ENCODE data around the gene ADPRHL1.
A peak's percentile ranks its signal among the peaks of the same experiment; 100 is the strongest.

ADPRHL1 gene

GRCh38 chr13:113408562-113408961, 44.7 kb downstream of the ADPRHL1 start:
- no peak overlapping the region for H3K4me2 ChIP-seq (ENCODE audit: low read length)
- H3K4me1 ChIP-seq (ENCODE audit: insufficient read depth, low read length, severe bottlenecking), result peaks cover 27% of the 10 kb centered on the region
- TF ChIP-seq CTCF (IDR thresholded peaks at IDR 0.05; ENCODE audit: low read length), result no peak
- no peak for TF ChIP-seq EZH2 (IDR thresholded peaks at IDR 0.05; ENCODE audit: borderline replicate concordance, low read length)
- no peak overlapping the region for H2AFZ ChIP-seq (ENCODE audit: low read length)
- no peaks in the 10 kb centered on the region for H4K20me1 ChIP-seq (ENCODE audit: insufficient read depth, low read length)
- peaks cover 6% of the 10 kb centered on the region; the same call in 1 of the 2 replicates for H3K27me3 ChIP-seq (ENCODE audit: insufficient read depth, low read length)
- H3K9me2 ChIP-seq (ENCODE audit: low read depth, low read length), result no peaks in the 10 kb centered on the region
- H3K36me3 ChIP-seq (ENCODE audit: insufficient read depth, low read length), result no peaks in the 10 kb centered on the region; the same call in 1 of the 2 replicates
- no peaks in the 10 kb centered on the region for H3K79me2 ChIP-seq (ENCODE audit: insufficient read depth, low read length)
- peaks cover 9% of the 10 kb centered on the region; the same call in 1 of the 2 replicates for H3K9me3 ChIP-seq (ENCODE audit: low read length)
- H3K9ac ChIP-seq (ENCODE audit: low read length), result no peak overlapping the region
- no peak overlapping the region for H3K4me3 ChIP-seq (ENCODE audit: low read depth, low read length, poor library complexity, severe bottlenecking)
- H3K27ac ChIP-seq (ENCODE audit: low read depth, low read length, poor library complexity, severe bottlenecking), result no peak overlapping the region
- H3F3A ChIP-seq (ENCODE audit: insufficient read depth, low read length), result no peaks in the 10 kb centered on the region

GRCh38 chr13:113407531-113408393, 45.5 kb downstream of the ADPRHL1 start:
- Histone ChIP-seq H3K9ac (ENCODE audit: low read length) (peak overlapping the region; percentile 54), H3K27ac (ENCODE audit: low read depth, low read length, poor library complexity, severe bottlenecking) (no peak overlapping the region), H3K79me2 (ENCODE audit: insufficient read depth, low read length) (no peaks in the 10 kb centered on the region), H3K27me3 (ENCODE audit: insufficient read depth, low read length) (peaks cover 6% of the 10 kb centered on the region; the same call in 1 of the 2 replicates), H4K20me1 (ENCODE audit: insufficient read depth, low read length) (no peaks in the 10 kb centered on the region), H2AFZ (ENCODE audit: low read length) (no peak overlapping the region), H3K4me3 (ENCODE audit: low read depth, low read length, poor library complexity, severe bottlenecking) (peak overlapping the region; percentile 47), H3F3A (ENCODE audit: insufficient read depth, low read length) (no peaks in the 10 kb centered on the region), H3K9me2 (ENCODE audit: low read depth, low read length) (no peaks in the 10 kb centered on the region), H3K4me1 (ENCODE audit: insufficient read depth, low read length, severe bottlenecking) (peaks cover 28% of the 10 kb centered on the region), H3K9me3 (ENCODE audit: low read length) (peaks cover 9% of the 10 kb centered on the region; the same call in 1 of the 2 replicates), H3K36me3 (ENCODE audit: insufficient read depth, low read length) (no peaks in the 10 kb centered on the region; the same call in 1 of the 2 replicates), H3K4me2 (ENCODE audit: low read length) (peak overlapping the region; percentile 63)
- TF ChIP-seq EZH2 (IDR thresholded peaks at IDR 0.05; ENCODE audit: borderline replicate concordance, low read length) (no peak), CTCF (IDR thresholded peaks at IDR 0.05; ENCODE audit: low read length) (no peak)

GRCh38 chr13:113407103-113407530, 46.2 kb downstream of the ADPRHL1 start:
- TF ChIP-seq EZH2 (IDR thresholded peaks at IDR 0.05; ENCODE audit: borderline replicate concordance, low read length) (no peak), CTCF (IDR thresholded peaks at IDR 0.05; ENCODE audit: low read length) (peak; percentile 19; the same call in 1 of the 2 replicates)
- no peak overlapping the region for H3K27ac ChIP-seq (ENCODE audit: low read depth, low read length, poor library complexity, severe bottlenecking)
- peak overlapping the region; percentile 54; the same call in 1 of the 2 replicates for H3K9ac ChIP-seq (ENCODE audit: low read length)
- no peaks in the 10 kb centered on the region for H4K20me1 ChIP-seq (ENCODE audit: insufficient read depth, low read length)
- peak overlapping the region; percentile 63 for H3K4me2 ChIP-seq (ENCODE audit: low read length)
- no peaks in the 10 kb centered on the region for H3K79me2 ChIP-seq (ENCODE audit: insufficient read depth, low read length)
- no peaks in the 10 kb centered on the region for H3F3A ChIP-seq (ENCODE audit: insufficient read depth, low read length)
- peaks cover 6% of the 10 kb centered on the region; the same call in 1 of the 2 replicates for H3K27me3 ChIP-seq (ENCODE audit: insufficient read depth, low read length)
- H3K9me2 ChIP-seq (ENCODE audit: low read depth, low read length), result no peaks in the 10 kb centered on the region
- H3K4me3 ChIP-seq (ENCODE audit: low read depth, low read length, poor library complexity, severe bottlenecking), result peak overlapping the region; percentile 47
- H2AFZ ChIP-seq (ENCODE audit: low read length), result no peak overlapping the region
- no peaks in the 10 kb centered on the region; the same call in 1 of the 2 replicates for H3K36me3 ChIP-seq (ENCODE audit: insufficient read depth, low read length)
- peaks cover 9% of the 10 kb centered on the region; the same call in 1 of the 2 replicates for H3K9me3 ChIP-seq (ENCODE audit: low read length)
- peaks cover 35% of the 10 kb centered on the region for H3K4me1 ChIP-seq (ENCODE audit: insufficient read depth, low read length, severe bottlenecking)
